ENCODE data around the gene FRMD4A.

- TF ChIP-seq CTCF (conservative IDR thresholded peaks at IDR 0.05; ENCODE audit: low read length) (no peak), EZH2phosphoT487 (IDR thresholded peaks at IDR 0.05; ENCODE audit: borderline replicate concordance, low read depth, low read length) (no peak)
Measured at GRCh38 chr10:13660551-13660920, 670.2 kb downstream of the FRMD4A start.
